ENCODE data around the gene ABHD2.

The ABHD2 gene

GRCh38 chr15:89071471-89071870 is 16.8 kb upstream of the ABHD2 start:
- Histone ChIP-seq H4K20me1 (no peaks in the 10 kb centered on the region), H3K27ac (no peak overlapping the region), H3K4me3 (no peak overlapping the region), H3K4me1 (peaks cover 7 to 55% (median 40%) of the 10 kb centered on the region in 10 experiments), H3K27me3 (no peaks in the 10 kb centered on the region), H3K36me3 (peaks cover 0 to 4% (median 0%) of the 10 kb centered on the region in 11 experiments; a peak in 2 of 22 replicates), H3K9ac (no peak overlapping the region), H3K9me3 (replicated peaks in 1 of 11) (peaks cover 16 to 34% (median 22%) of the 10 kb centered on the region in 11 experiments), H3K4me2 (peak overlapping the region in 2 of 11 experiments; percentile 38 to 39; a peak in 2 of 22 replicates)
- no peak for TF ChIP-seq Cebpa-rat (IDR thresholded peaks at IDR 0.05)

- Histone ChIP-seq H3K4me2 (peak overlapping the region in 6 of 11 experiments; percentile 23 to 66 (median 40); a peak in 8 of 22 replicates), H3K4me3 (no peak overlapping the region), H3K27ac (no peak overlapping the region), H3K36me3 (no peaks in the 10 kb centered on the region), H3K4me1 (peaks cover 7 to 54% (median 39%) of the 10 kb centered on the region in 10 experiments), H4K20me1 (no peaks in the 10 kb centered on the region), H3K9ac (no peak overlapping the region), H3K27me3 (no peaks in the 10 kb centered on the region), H3K9me3 (replicated peaks in 1 of 11) (peaks cover 7 to 25% (median 13%) of the 10 kb centered on the region in 11 experiments)
- no peak for TF ChIP-seq Cebpa-rat (IDR thresholded peaks at IDR 0.05)
Measured at GRCh38 chr15:89072277-89072869, 15.9 kb upstream of the ABHD2 start.

GRCh38 chr15:89074402-89075012 is 13.7 kb upstream of the ABHD2 start:
- no peaks in the 10 kb centered on the region for H3K36me3 ChIP-seq
- peaks cover 0 to 10% (median 0%) of the 10 kb centered on the region in 11 experiments; a peak in 5 of 22 replicates for H3K9me3 ChIP-seq (replicated peaks in 1 of 11)
- no peaks in the 10 kb centered on the region for H3K27me3 ChIP-seq
- H3K4me3 ChIP-seq: no peak overlapping the region
- no peak overlapping the region for H3K9ac ChIP-seq
- TF ChIP-seq Cebpa-rat (IDR thresholded peaks at IDR 0.05): no peak
- H4K20me1 ChIP-seq: no peaks in the 10 kb centered on the region
- no peak overlapping the region for H3K27ac ChIP-seq
- peak overlapping the region in 5 of 11 experiments; percentile 38 to 86 (median 74); a peak in 9 of 22 replicates for H3K4me2 ChIP-seq
- peaks cover 7 to 37% (median 24%) of the 10 kb centered on the region in 10 experiments for H3K4me1 ChIP-seq

- Histone ChIP-seq H3K27ac (peak overlapping the region in 2 of 11 experiments; percentile 39 to 41; a peak in 3 of 22 replicates), H3K4me3 (no peak overlapping the region), H3K27me3 (no peaks in the 10 kb centered on the region), H3K9ac (no peak overlapping the region; a peak in 1 of 22 replicates), H3K9me3 (replicated peaks in 1 of 11) (peaks cover 0 to 8% (median 0%) of the 10 kb centered on the region in 11 experiments; a peak in 4 of 22 replicates), H3K4me2 (peak overlapping the region; percentile 38 to 86 (median 63)), H3K4me1 (peaks cover 7 to 37% (median 24%) of the 10 kb centered on the region in 10 experiments), H3K36me3 (no peaks in the 10 kb centered on the region), H4K20me1 (no peaks in the 10 kb centered on the region)
- TF ChIP-seq Cebpa-rat (IDR thresholded peaks at IDR 0.05): no peak
Measured at GRCh38 chr15:89075101-89075640, 13.1 kb upstream of the ABHD2 start.

- Histone ChIP-seq H3K9me3 (replicated peaks in 1 of 11) (peaks cover 0 to 1% (median 0%) of the 10 kb centered on the region in 11 experiments; a peak in 1 of 22 replicates), H4K20me1 (no peaks in the 10 kb centered on the region), H3K36me3 (no peaks in the 10 kb centered on the region), H3K4me1 (peaks cover 7 to 37% (median 24%) of the 10 kb centered on the region in 10 experiments), H3K4me3 (no peak overlapping the region), H3K27ac (peak overlapping the region in 3 of 11 experiments; percentile 7 to 41 (median 39); a peak in 3 of 22 replicates), H3K9ac (no peak overlapping the region), H3K4me2 (peak overlapping the region; percentile 38 to 86 (median 63)), H3K27me3 (no peaks in the 10 kb centered on the region)
- no peak for TF ChIP-seq Cebpa-rat (IDR thresholded peaks at IDR 0.05)
Measured at GRCh38 chr15:89075846-89076245, 12.4 kb upstream of the ABHD2 start.

- no peaks in the 10 kb centered on the region for H3K9me3 ChIP-seq (replicated peaks in 1 of 11)
- no peak overlapping the region for H3K9ac ChIP-seq
- no peak overlapping the region for H3K4me3 ChIP-seq
- H3K4me1 ChIP-seq: peaks cover 7 to 26% (median 17%) of the 10 kb centered on the region in 10 experiments
- H3K27ac ChIP-seq: no peak overlapping the region
- TF ChIP-seq Cebpa-rat (IDR thresholded peaks at IDR 0.05): no peak
- no peak overlapping the region for H3K4me2 ChIP-seq
- H3K36me3 ChIP-seq: no peaks in the 10 kb centered on the region
- H3K27me3 ChIP-seq: no peaks in the 10 kb centered on the region
- no peaks in the 10 kb centered on the region for H4K20me1 ChIP-seq
Measured at GRCh38 chr15:89077750-89078149, 10.5 kb upstream of the ABHD2 start.

GRCh38 chr15:89078851-89079810 is 9.1 kb upstream of the ABHD2 start:
- Histone ChIP-seq H3K4me2 (no peak overlapping the region), H3K27ac (no peak overlapping the region), H3K4me3 (no peak overlapping the region), H4K20me1 (no peaks in the 10 kb centered on the region), H3K4me1 (peaks cover 7 to 24% (median 17%) of the 10 kb centered on the region in 10 experiments), H3K27me3 (no peaks in the 10 kb centered on the region), H3K9me3 (replicated peaks in 1 of 11) (no peaks in the 10 kb centered on the region), H3K36me3 (no peaks in the 10 kb centered on the region), H3K9ac (no peak overlapping the region)
- no peak for TF ChIP-seq Cebpa-rat (IDR thresholded peaks at IDR 0.05)

- Histone ChIP-seq H3K27me3 (no peaks in the 10 kb centered on the region), H3K36me3 (no peaks in the 10 kb centered on the region), H4K20me1 (no peaks in the 10 kb centered on the region), H3K4me3 (no peak overlapping the region), H3K27ac (no peak overlapping the region), H3K9ac (no peak overlapping the region), H3K4me2 (no peak overlapping the region), H3K9me3 (replicated peaks in 1 of 11) (no peaks in the 10 kb centered on the region), H3K4me1 (peaks cover 0 to 5% (median 2%) of the 10 kb centered on the region in 10 experiments; a peak in 18 of 20 replicates)
- TF ChIP-seq Cebpa-rat (IDR thresholded peaks at IDR 0.05): no peak
Measured at GRCh38 chr15:89081878-89082277, 6.4 kb upstream of the ABHD2 start.

Data from BLaER1 treated with 17β-estradiol and CSF1 and Interleukin-3, amounts not matched to agents 10 nM and 100 nM (cell line).